Embryonic facial prominence (tissue), 1 donor: Measurements from ENCODE around the gene FGF22.
"Not testable (repeated sequence)": the region's sequence is repeated elsewhere in the genome, so short reads cannot be mapped to it uniquely, and the experiment has no call there.

Experiments used
- DNase-seq: peaks from one replicate; pipeline ENCODE4 v3.0.0-alpha.2; 2016; ENCODE audit errors: extremely low spot score

Gene FGF22

DNA sequence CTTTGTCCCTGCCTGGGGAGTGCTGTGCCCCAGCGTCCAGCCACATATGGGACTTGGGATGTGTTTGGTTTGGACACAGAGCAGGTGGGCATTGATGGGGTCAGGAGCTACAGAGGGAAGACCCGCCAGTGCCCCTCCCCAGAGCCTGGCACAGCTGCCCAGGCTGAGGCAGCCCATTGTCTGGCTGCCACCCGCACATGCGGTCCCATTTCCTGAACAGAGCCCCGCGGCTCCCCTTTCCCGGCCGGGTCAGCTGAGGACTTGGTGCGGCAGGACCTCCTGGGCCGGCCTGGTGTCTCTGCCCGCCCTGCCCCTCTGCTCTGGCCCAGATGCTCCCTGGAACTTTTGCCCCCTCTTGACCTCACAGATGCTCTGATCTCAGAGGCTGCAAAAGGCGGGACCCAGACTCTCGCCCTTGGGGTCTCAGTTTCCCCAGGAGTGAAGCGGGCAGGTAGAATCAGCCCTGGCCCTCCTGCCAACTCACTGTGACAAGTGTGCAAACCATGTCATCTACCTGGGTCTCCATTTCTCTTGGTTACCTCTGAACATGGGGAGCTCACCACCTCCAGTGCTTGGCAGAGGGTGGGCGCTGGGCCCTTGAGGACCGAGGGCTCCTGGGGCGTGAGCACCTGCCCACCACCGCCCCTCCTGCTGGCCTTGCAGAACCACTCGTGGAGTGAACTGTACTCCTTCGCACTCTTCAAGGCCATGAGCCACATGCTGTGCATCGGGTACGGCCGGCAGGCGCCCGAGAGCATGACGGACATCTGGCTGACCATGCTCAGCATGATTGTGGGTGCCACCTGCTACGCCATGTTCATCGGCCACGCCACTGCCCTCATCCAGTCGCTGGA is 32.2 kb upstream of the FGF22 start:
- DNase-seq: no peak

DNA sequence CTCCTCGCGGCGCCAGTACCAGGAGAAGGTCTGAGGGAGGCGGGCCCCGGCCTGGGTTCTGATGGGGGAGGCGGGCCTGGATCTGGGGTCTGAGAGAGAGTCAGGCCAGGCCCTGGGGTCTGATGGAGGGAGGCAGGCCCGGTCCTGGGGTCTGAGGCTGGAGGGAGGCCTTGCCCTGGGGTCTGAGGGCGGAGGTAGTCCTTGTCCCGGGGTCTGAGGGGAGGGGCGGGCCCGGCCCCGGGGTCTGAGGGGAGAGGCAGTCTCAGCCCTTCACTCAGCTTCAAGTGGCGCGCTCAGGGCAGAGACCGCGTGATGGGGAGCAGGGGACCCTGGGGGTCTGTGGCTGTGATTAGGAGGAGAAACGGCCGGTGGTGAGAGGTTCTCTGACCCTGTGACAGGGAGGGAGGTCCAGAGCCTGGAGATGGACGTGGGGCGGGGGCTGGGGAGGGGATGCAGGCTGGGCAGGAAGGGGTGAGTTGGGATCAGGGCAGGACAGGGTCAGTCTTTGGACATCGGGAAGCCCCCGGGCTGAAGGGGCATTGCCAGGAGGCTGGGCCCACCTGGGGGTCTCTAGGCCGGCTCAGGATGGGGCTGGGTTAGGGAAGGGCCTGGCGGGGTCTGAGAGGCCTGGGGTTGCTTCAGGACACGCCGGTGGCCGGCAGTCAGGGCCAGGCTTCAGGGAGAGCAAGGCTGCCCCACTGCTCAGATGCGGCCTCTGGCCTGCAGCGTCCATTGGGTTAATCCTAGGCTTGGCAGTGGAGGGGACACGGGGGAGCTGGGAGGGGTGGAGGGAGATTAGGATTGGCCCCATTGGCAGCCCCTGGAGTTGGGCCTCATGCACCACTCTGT is 31.3 kb upstream of the FGF22 start:
- no peak for DNase-seq

DNA sequence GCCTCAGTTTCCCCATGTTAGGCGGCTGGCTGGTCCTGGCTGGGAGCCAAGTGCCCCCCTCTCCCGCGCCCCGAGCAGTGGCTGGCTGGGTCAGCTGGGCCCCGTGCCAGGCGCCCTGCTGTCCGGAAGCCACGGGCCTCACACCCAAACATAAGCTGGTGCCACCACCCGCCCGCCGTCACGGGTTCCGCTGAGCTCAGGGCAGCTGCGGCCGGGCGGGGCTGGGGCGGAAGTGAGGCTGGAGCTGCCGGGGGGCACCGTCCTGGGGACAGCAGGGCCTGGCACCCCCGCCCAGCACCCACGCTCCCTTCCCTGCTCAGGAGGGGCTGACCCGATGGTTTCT is 30.7 kb upstream of the FGF22 start:
- DNase-seq: no peak

- no peak for DNase-seq
Measured at GRCh38 chr19:610071-610800, 29.4 kb upstream of the FGF22 start.

DNA sequence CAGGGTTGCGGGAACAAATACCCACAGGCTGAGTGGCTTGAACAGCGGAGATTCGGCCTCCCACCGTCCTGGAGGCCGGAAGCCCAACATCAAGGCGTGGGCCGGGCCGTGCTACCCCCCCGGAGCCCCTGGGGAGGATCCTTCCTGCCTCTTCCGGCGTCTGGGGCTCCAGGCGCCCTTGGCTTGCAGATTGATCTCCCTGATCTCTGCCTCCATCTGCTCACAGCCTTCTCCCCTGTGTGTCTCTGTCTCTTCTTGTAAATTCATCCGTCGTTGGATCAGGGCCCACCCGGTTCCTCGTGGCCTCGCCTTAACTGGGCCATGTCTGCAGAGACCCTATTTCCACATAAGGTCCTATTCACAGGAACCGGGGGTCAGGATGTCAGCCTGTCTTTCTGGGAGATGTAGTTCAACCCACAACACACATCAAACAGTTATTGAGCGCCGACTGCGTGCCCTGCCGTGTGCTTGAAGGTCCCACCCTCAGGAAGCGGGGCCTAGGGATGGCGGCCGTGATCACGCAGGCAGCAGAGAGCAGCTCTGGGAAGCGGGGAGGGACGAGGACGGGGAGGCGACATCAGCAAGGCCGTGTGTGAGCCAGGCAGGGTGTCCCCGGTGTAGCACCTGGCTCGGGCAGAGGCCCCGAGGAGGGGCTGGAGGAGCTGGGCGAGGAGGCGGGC is 28.7 kb upstream of the FGF22 start:
- DNase-seq: no peak

DNA sequence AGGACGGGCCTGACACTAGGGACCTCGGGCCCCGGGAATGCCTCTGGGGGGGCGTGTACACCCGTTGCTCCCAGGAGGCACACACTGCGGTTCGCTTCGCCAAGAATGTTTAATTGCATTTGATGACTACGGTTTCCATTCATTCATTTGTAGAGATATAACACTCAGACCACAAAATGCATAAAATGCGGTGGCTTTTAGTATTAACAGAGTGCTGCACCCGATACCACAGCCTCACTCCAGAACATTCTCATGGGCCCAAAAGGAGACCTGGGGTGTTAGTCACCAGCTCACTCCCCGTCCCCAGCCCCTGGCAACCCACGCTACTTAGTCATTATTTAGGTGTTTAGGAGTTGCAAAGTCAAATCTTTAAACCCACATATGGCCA is 28.2 kb upstream of the FGF22 start:
- no peak for DNase-seq

DNA sequence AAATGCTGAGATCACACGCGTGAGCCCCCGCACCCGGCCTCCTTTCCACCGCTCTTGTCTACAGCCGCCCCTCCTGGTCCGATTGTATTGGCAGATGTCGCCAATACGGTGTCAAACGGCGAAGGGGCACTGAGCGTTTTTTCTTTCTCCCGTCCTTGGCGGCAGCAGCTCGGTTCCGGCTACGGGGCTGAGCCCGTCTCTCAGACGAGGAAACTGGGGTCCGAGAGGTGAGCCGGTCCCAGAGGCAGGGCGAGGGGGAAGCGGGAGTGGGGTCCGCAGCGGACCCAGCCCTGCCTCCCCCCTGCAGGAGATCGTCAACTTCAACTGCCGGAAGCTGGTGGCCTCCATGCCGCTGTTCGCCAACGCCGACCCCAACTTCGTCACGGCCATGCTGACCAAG is 26.7 kb upstream of the FGF22 start:
- DNase-seq: no peak

DNA sequence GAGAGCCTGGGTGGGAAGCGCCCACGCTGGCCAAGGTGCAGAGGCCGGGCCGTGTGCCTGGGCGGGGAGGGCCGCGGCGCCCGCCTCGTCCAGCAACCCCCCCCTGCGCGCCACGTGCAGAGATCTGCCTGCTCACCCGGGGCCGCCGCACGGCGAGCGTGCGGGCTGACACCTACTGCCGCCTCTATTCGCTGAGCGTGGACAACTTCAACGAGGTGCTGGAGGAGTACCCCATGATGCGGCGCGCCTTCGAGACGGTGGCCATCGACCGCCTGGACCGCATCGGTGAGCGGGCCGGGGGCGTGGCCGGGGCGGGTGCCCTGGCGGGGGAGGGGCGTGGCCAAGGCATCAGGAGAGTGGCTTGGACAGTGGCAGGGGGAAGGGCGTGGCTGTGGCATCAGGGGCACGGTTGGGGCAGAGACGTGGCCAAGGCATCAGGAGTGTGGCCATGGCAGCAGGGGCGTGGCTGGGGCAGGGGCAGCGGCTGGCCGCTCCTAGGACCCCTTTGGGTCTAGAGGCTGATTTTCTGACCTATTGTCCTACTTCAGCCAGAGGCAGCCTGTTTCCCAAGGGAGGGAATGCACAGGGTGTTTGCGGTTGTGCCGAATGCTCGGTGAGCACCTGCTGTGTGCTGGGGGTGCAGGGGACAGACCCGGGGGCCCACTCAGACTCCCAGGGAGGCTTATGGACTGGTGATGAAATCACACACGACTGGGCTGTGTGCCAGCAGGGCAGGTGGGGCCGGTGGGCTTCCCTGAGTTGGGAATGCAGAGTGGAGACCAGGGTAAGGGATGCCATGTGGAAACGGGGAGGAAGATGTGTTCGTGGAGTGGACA is 25.7 kb upstream of the FGF22 start:
- DNase-seq: no peak

GRCh38 chr19:615619-616018 is 24.1 kb upstream of the FGF22 start:
- no peak for DNase-seq

- DNase-seq: no peak
Measured at GRCh38 chr19:616062-616700, 23.5 kb upstream of the FGF22 start.

GRCh38 chr19:616747-617526 is 22.7 kb upstream of the FGF22 start:
- DNase-seq: no peak

DNA sequence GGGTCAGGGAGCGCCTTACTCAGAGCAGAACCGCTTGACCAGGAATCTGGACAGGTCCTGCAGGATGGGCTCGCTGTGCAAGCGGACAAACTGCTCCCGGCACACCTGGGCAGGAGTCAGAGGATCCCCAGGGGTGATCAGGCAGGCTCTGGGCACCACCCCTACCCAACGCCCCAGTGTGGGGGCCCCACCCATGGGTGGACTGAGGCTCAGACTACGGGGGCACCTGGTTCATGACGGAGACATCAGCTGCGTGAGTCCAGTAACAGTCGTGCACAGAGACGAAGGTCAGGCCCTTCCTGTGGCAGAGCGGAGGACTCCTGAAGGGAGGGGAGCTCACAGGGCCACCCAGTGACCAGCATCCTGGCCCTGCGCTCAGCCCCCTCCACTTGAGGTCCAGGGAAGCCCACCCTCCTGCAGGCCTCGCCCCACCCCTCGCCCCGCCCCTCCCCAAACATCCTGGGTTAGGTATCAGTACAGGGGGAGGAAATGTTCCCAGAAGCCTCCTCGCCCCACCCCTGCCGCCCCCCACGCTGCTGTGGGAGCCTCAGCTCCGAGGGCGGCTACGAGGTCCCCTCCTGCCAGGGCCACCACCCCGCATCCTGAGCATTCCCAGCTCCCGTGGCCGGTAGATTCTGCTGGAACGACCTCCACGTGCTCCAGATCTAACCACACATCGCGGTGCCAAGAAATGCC is 22.0 kb upstream of the FGF22 start:
- no peak for DNase-seq

DNA sequence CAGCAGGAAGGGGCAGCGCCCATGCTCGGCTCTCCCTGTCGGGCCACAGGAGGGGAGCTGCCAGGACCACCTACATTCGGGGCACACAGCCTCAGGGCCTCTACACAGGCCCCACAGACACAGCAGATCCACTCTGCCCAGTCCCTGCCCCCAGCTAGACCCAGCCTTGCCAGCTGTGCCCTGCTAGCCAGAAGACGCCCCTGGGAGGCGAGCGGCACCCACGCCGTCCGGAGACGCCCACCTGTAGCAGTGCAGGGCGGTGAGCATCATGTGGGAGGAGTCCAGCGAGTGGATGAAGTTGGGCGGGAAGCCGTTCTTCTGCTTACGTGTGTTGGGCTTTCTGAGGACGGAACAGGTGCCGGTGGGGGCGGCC is 21.4 kb upstream of the FGF22 start:
- DNase-seq: no peak

DNA sequence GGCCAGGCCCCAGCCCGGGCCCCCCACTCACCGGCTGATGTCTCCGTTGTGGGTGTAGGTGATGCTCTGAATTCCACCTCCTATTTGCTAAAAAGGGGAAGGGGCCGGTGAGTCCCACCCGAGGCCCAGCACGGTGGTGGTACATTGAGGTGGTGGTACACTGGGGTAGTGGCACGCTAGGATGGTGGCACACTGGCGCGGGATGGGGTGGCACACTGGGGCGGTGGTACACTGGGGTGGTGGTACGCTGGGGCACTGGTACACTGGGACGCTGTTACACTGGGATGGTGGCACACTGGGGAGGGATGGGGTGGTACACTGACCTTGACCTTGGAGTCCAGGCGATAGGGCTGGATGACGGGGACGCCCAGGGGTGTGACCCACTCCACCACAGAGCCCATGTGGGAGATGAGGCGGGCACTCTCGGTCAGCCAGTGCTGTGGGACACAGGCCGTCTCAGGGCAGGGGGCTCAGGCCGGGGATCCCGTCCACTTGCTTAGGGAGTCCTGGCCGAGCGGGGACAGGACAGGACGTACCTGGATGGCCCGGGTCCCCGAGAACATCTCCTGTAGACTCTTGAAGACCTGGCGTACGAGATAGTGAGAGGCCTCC is 20.9 kb upstream of the FGF22 start:
- no peak for DNase-seq

GRCh38 chr19:619286-620002 is 20.2 kb upstream of the FGF22 start:
- DNase-seq: no peak

- no peak for DNase-seq
Measured at GRCh38 chr19:620166-620862, 19.4 kb upstream of the FGF22 start.

DNA sequence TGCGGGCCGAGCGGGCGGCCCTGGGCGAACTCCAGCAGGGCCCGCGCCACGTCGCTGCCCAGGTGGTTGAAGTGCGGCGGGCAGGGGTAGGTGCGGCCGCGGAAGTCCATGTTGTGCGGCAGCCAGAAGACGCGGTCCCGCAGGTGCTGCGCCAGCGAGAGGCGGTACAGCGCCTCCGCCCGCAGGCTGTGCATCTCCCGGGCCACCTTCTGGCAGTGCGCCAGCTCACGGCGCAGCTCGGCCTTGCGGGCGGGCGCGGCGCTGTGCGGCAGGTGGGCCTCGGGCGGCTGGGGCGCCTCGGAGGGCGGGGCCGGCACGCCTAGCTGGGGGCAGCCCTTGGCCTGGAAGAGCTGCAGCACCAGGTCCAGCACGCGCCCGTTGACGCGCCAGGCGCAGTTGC is 18.5 kb upstream of the FGF22 start:
- DNase-seq: not testable (repeated sequence)
